NT2/D1 (cell line): Measurements from ENCODE around the gene SIRT3.

Experiments
- DNase-seq: peaks from one replicate; pipeline ENCODE4 v3.0.0-alpha.2; 2011; ENCODE audit warnings: low read depth, low spot score
- H3K27me3 ChIP-seq: 2 replicates; pipeline ENCODE4 v1.6.0; 2011; ENCODE audit warnings: mild to moderate bottlenecking; ENCODE audit not compliant: insufficient read length, insufficient read depth
- H3K36me3 ChIP-seq: 2 replicates; pipeline ENCODE4 v1.6.1; 2011; ENCODE audit warnings: mild to moderate bottlenecking, low read length, mixed read lengths; ENCODE audit not compliant: insufficient read depth, insufficient read length
- H3K4me1 ChIP-seq: 2 replicates; pipeline ENCODE4 v1.5.1; 2011; ENCODE audit not compliant: insufficient read depth, insufficient read length
- H3K4me3 ChIP-seq: 2 replicates; pipeline ENCODE4 v1.5.1; 2011; ENCODE audit warnings: low read depth; ENCODE audit not compliant: insufficient read length
- H3K9ac ChIP-seq: 2 replicates; pipeline ENCODE4 v1.6.0; 2011; ENCODE audit warnings: low read depth; ENCODE audit not compliant: insufficient read length
- H3K9me3 ChIP-seq: 2 replicates; pipeline ENCODE4 v1.5.1; 2011; ENCODE audit warnings: mild to moderate bottlenecking, low read length; ENCODE audit not compliant: insufficient read depth
- SUZ12 ChIP-seq: IDR thresholded peaks from 2 replicates; pipeline ENCODE4 v1.6.1; 2011; ENCODE audit not compliant: insufficient read length, insufficient read depth; ENCODE audit errors: extremely low read depth
- YY1 ChIP-seq: IDR thresholded peaks from 2 replicates; pipeline ENCODE4 v1.6.1; 2011; ENCODE audit not compliant: insufficient read length, insufficient read depth
- ZNF274 ChIP-seq: IDR thresholded peaks from 2 replicates; pipeline ENCODE4 v1.6.1; 2011; ENCODE audit warnings: mild to moderate bottlenecking, low read depth, low read length

Gene SIRT3

DNA sequence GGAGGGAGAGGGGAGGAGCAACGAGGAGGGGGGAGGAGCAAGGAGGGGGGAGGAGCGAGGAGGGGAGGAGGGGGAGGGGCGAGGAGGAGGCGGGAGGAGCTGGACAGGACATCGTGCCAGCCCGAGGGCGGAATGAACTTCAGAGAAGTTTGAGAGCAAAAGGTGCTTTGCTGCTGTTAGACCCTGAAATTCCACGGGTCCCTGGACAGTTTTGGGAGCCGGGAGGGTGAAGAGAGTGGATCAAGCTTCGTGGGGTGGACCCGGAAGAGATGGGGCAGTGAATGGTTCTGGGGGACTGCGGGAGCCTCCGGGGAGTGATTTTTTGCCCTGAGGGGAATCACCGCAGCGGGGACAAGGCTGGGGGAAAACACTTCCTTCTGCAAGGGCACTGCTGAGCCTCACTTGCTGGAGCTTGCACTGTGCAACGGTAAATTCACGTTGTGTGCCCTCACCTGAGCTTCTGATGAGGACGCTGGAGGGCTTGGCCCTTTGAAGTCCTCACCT lies 31.4 kb upstream of the SIRT3 start:
- TF ChIP-seq ZNF274 (no peak), YY1 (no peak), SUZ12 (no peak)
- H3K9me3 ChIP-seq, result peaks cover 16% of the 10 kb centered on the region
- H3K4me1 ChIP-seq, result peaks cover 11% of the 10 kb centered on the region
- peak overlapping the region; percentile 44 for H3K9ac ChIP-seq
- H3K36me3 ChIP-seq, result no peaks in the 10 kb centered on the region
- no peaks in the 10 kb centered on the region for H3K27me3 ChIP-seq
- H3K4me3 ChIP-seq, result no peak overlapping the region
- DNase-seq, result no peak

DNA sequence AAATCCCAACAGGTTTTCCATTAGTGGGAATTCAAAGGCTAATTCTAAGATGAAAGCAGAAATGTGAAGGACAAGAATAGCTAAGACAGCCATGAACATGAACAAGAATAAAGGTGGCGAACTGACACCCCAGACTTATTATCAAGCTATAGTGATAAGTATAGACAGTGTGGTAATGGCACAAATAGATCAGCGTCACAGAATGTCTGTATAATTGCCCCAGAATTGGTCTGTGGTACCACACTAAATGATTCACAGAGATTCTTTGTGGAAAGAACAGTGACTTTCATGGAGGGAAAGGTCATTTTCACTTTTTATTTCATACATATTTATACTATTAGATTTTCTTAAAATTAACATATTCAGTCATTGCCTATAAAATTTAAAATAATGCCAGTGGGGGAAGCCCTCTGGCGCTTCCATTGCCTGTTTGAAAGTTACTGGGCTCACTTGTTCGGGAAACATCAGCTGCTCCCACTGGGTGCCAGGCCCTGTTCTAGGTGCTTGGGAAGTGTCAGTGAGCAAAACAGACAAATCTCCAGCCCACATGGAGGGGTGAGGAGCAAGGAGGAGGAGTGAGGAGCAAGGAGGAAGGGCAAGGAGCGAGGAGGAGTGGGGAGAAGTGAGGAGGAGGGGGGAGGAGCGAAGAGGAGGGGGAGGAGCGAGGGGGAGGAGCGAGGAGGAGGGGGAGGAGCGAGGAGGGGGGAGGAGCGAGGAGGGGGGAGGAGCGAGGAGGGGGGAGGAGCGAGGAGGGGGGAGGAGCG lies 30.7 kb upstream of the SIRT3 start:
- no peak overlapping the region for H3K9ac ChIP-seq
- H3K36me3 ChIP-seq, result no peaks in the 10 kb centered on the region
- DNase-seq, result no peak
- TF ChIP-seq SUZ12 (no peak), ZNF274 (no peak)
- H3K4me3 ChIP-seq, result no peak overlapping the region
- H3K9me3 ChIP-seq, result peaks cover 16% of the 10 kb centered on the region
- no peaks in the 10 kb centered on the region for H3K27me3 ChIP-seq
- peaks cover 11% of the 10 kb centered on the region for H3K4me1 ChIP-seq

DNA sequence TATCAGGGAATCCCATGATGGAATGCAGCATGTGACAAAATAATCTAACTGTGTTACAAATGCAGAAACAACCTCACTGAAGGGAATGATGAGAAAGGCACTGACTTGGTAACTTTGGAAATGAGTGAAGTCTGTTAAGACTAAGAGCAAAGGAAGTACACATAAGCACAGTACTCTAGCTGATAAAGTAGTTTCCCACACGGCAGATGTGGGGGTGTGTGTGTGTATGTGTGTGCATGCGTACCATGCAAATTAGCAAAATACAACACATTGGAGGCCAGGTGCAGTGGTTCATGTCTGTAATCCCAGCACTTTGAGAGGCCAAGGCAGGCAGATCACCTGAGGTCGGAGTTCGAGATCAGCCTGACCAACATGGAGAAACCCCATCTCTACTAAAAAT lies 25.5 kb upstream of the SIRT3 start:
- Histone ChIP-seq H3K4me3 (no peak overlapping the region), H3K27me3 (no peaks in the 10 kb centered on the region), H3K9me3 (peaks cover 11% of the 10 kb centered on the region), H3K4me1 (no peaks in the 10 kb centered on the region), H3K36me3 (no peaks in the 10 kb centered on the region), H3K9ac (no peak overlapping the region)
- TF ChIP-seq YY1 (no peak), ZNF274 (no peak), SUZ12 (no peak)
- DNase-seq, result no peak

DNA sequence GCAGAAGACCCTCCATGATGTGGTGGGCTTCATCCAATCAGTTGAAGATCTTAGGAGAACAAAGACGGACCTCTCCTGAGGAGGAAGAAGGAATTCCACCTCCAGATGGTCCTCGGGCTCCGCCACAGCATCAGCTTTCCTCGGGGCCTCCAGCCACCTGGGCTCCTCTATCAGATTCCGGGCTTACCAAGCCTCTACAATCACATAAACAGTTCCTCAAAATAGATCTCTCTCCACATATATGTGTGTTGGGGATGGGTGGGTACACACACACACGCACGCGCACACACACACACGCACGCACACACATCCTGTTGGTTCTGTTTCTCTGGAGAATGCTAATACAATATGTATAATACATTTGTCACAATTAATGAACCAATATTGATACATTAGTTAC lies 23.3 kb upstream of the SIRT3 start:
- TF ChIP-seq SUZ12 (no peak), YY1 (no peak), ZNF274 (no peak)
- DNase-seq, result no peak

DNA sequence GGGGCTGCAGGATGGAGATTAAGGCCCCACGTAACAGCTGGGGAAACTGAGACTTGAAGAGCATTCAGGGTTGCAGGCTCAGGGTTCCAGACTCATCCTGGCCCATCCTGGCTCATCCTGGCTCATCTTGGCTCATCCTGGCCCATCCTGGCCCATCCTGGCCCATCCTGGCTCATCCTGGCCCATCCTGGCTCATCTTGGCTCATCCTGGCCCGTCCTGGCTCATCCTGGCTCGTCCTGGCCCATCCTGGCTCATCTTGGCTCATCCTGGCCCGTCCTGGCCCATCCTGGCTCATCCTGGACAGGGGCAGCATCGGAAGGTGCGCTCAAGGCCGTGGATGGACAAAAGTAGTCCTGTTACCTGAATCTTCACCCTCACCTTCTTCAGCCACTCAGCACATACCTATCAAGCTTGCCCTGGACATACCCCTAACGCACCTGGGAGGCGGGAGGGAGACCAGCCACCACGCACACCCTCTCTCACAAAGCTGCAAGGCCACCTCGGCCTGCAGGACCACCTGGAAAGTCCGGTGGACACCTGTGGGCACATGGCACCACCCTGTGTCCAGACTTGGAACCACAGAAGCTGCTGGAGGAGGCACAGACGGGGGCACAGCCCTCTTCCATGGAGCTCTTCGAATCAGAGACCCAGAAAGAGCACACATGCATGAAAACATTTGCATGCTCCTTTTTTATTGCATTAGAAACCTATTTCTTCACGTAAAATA lies 21.8 kb upstream of the SIRT3 start:
- DNase-seq, result no peak
- no peak for TF ChIP-seq YY1
- no peak for TF ChIP-seq SUZ12
- no peak for TF ChIP-seq ZNF274
- Histone ChIP-seq H3K36me3 (peaks cover 11% of the 10 kb centered on the region), H3K9me3 (no peaks in the 10 kb centered on the region), H3K27me3 (no peaks in the 10 kb centered on the region), H3K9ac (no peak overlapping the region), H3K4me1 (no peaks in the 10 kb centered on the region), H3K4me3 (no peak overlapping the region)

More for the DNA sequence above, 23.3 kb upstream of the SIRT3 start:
- H3K36me3 ChIP-seq, result no peaks in the 10 kb centered on the region
- H3K9ac ChIP-seq, result no peak overlapping the region
- no peaks in the 10 kb centered on the region for H3K9me3 ChIP-seq
- no peak overlapping the region for H3K4me3 ChIP-seq
- no peaks in the 10 kb centered on the region for H3K4me1 ChIP-seq
- no peaks in the 10 kb centered on the region for H3K27me3 ChIP-seq

DNA sequence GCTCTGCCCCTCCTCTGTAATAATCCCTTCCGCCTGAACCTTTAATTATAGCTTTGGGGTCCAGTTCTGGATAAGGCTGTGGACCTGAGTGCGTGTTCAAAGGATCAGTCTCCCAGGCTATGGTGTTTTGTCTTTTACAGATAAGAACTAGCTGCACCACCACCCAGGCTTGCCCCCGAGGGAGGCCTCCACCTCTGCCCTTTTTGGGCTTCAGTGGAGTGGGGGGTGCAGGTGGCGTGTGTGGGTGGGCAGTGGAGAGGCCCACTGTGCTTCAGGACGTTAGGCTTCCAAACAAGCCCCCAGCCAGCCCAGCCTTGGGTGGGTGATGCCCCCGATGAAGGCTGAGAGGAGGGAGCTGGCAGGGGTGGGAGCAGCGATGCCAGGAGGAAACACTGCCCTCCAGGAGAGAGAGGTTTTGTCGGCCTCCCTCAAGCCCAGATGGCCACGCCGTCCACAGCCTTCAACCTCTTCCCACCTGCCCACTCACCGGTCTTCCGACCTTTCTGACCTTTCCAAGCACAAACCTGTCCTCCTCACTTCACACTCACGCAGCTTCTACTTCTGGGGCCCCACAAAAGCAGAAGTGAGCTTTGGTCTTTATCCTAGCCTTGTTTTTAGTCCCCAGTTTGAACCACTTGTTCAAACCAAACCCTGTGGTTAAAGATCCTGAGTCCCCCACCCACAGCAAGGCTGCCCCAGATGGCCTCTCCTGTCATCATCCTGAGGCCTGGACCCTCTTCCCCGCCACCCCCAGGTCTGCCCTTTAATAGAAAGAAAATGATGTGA lies 21.0 kb upstream of the SIRT3 start:
- TF ChIP-seq YY1 (no peak), ZNF274 (no peak), SUZ12 (no peak)
- H3K27me3 ChIP-seq, result no peaks in the 10 kb centered on the region
- peaks cover 19% of the 10 kb centered on the region for H3K36me3 ChIP-seq
- H3K9me3 ChIP-seq, result no peaks in the 10 kb centered on the region
- H3K4me3 ChIP-seq, result no peak overlapping the region
- DNase-seq, result no peak
- no peaks in the 10 kb centered on the region for H3K4me1 ChIP-seq
- no peak overlapping the region for H3K9ac ChIP-seq

DNA sequence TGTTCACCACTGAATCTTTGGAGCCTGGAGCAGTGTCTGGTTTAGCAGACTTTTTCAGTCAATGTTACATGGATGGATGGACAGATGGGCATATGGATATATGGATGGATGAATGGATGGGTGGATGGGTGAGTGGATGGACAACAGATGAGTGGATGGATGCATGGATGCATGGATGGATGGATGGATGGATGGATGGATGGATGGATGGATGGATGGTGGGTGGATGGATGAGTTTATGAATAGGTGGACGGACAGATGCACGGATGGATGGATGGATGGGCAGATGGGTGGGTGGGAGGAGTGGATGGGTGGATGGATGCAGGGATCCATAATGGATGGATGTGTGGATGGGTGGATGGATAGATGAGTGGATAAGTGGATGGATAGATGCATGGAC lies 19.7 kb upstream of the SIRT3 start:
- TF ChIP-seq YY1 (no peak), SUZ12 (no peak), ZNF274 (no peak)
- Histone ChIP-seq H3K9me3 (no peaks in the 10 kb centered on the region), H3K36me3 (peaks cover 32% of the 10 kb centered on the region), H3K27me3 (no peaks in the 10 kb centered on the region), H3K4me3 (no peak overlapping the region), H3K4me1 (no peaks in the 10 kb centered on the region), H3K9ac (no peak overlapping the region)
- DNase-seq, result no peak
